K562 (cell line): ENCODE measurements around the gene DNAJB11. TPM values are rescaled to one million over a fixed set of nuclear protein-coding genes. Genes with fewer than 3 reads are reported as not detected.

Experiments used
- ARID4B ChIP-seq: sonication (generic); formaldehyde crosslinking; IDR thresholded peaks from 2 replicates; pipeline ENCODE4 v1.8.0; 2022; ENCODE audit warnings: mild to moderate bottlenecking, missing genetic modification reagents
- ATF3 ChIP-seq, 2 experiments: fragments of 450-650 bp in 1 of 2; sonication (generic) in 1 of 2; formaldehyde crosslinking in 1 of 2; IDR thresholded peaks in 1 of 2; conservative IDR thresholded peaks in 1 of 2; 2 replicates each; pipeline versions ENCODE4 v1.6.1 to v1.8.1; 2016 to 2023; ENCODE audit warnings: mild to moderate bottlenecking in 2 of 2, moderate library complexity in 2 of 2, inconsistent platforms in 1 of 2, missing genetic modification reagents in 1 of 2
- ERF ChIP-seq: fragments of 450-650 bp; formaldehyde crosslinking; IDR thresholded peaks from 2 replicates; pipeline ENCODE4 v1.4.0; 2020; ENCODE audit warnings: mild to moderate bottlenecking, mixed read lengths
- JUND ChIP-seq, 2 experiments: IDR thresholded peaks; 2 replicates in 1 of 2; 3 replicates in 1 of 2; pipeline ENCODE4 v1.6.1; 2011; ENCODE audit warnings: borderline replicate concordance in 2 of 2, low read depth in 2 of 2, low read length in 2 of 2, improper control_type of control experiment in 1 of 2, missing biosample characterization in 1 of 2, missing genetic modification characterization in 1 of 2, missing genetic modification reagents in 1 of 2
- SRSF1 ChIP-seq: fragments of 200-400 bp; formaldehyde crosslinking; IDR thresholded peaks from 2 replicates; pipeline ENCODE4 v1.6.1; 2017; ENCODE audit warnings: mild to moderate bottlenecking, low read depth, low read length, moderate library complexity
- TEAD2 ChIP-seq: fragments of 450-650 bp; IDR thresholded peaks from 2 replicates; pipeline ENCODE4 v1.6.1; 2016; ENCODE audit warnings: missing genetic modification characterization, control low read depth, missing compliant biosample characterization
- TFAP4 ChIP-seq: sonication (generic); formaldehyde crosslinking; IDR thresholded peaks from 2 replicates; pipeline ENCODE4 v1.8.0; 2022; ENCODE audit warnings: missing genetic modification reagents, mild to moderate bottlenecking, moderate library complexity, borderline replicate concordance
- ZNF253 ChIP-seq: fragments of 250-450 bp; sonication (Bioruptor Pico); conservative IDR thresholded peaks from 2 replicates; pipeline ENCODE4 v1.6.1; 2021; ENCODE audit warnings: mild to moderate bottlenecking
- ZNF318 ChIP-seq, 2 experiments: fragments of 450-650 bp; IDR thresholded peaks; 2 replicates each; pipeline ENCODE4 v1.6.1; 2016; ENCODE audit warnings: mild to moderate bottlenecking in 2 of 2, borderline replicate concordance in 1 of 2, low read depth in 1 of 2, moderate library complexity in 1 of 2
- polyA plus RNA-seq, 8 experiments: library from polyadenylated mRNA; depleted of rRNA in 4 of 8; stranded (reverse) in 5 of 8; unstranded in 3 of 8; fragments of >200 nt; fragmentation: Nextera tagmentation in 2 of 8; fragmentation: Illumina TruSeq in 1 of 8; extraction: Ambion mirVana in 2 of 8; extraction: Trizol in 1 of 8; gene quantifications; 2 replicates each; pipeline versions ENCODE4 v1.2.1 to v1.2.3, GENCODE V29; 2011 to 2014; ENCODE audit warnings: inconsistent platforms in 1 of 8, missing spikeins in 1 of 8
- total RNA-seq, 7 experiments: library from RNA; depleted of rRNA in 6 of 7; stranded (reverse); fragments of >200 nt in 6 of 7; fragmentation: Illumina TruSeq in 2 of 7; extraction: Trizol in 2 of 7; gene quantifications; 2 replicates each; pipeline versions ENCODE4 v1.2.1 to v1.2.3, GENCODE V29; 2011 to 2021; ENCODE audit warnings: low replicate concordance in 1 of 7

Gene DNAJB11
- total and polyA plus RNA-seq, 9 of the 15 experiments (the other 6 are each of a cell fraction or from before 2014, with no cell fraction given): 14.8 to 74.7 (median 63.8) TPM

- TF ChIP-seq ATF3 (IDR thresholded peaks at IDR 0.05): no peak
- no peak for TF ChIP-seq ATF3 (CRISPR knock-in tag; conservative IDR thresholded peaks at IDR 0.05)
- TF ChIP-seq ARID4B (CRISPR knock-in tag): peak; percentile 87
- TF ChIP-seq TFAP4 (CRISPR knock-in tag): peak; percentile 58
- TF ChIP-seq JUND (IDR thresholded peaks at IDR 0.05; ENCODE audit: borderline replicate concordance, low read depth, low read length): peak; percentile 19; the same call in 1 of the 2 replicates
- TF ChIP-seq JUND (tag; IDR thresholded peaks at IDR 0.05; ENCODE audit: borderline replicate concordance, low read depth, low read length): no peak; the same call in 2 of the 3 replicates
- no peak for TF ChIP-seq ERF (CRISPR knock-in tag)
- TF ChIP-seq ZNF318 (IDR thresholded peaks at IDR 0.05; ENCODE audit: borderline replicate concordance in 1 of 2, low read depth in 1 of 2): no peak
- TF ChIP-seq ZNF253: no peak
- TF ChIP-seq SRSF1: no peak
- no peak for TF ChIP-seq TEAD2
These were observed 3.2 kb upstream of the DNAJB11 start, which contains the start of gene TBCCD1 (continued) for GRCh38 chr3:186567072-186567921.
